Measurements from ENCODE around the gene ETFBKMT. TPM values are rescaled to one million over a fixed set of nuclear protein-coding genes. Genes with fewer than 3 reads are reported as not detected.

ETFBKMT gene
- total RNA-seq, 1 donor from 2014 or later = 1.5 TPM

- H3K36me3 ChIP-seq (ENCODE audit: control insufficient read depth, insufficient read depth, low read length) = no peaks in the 10 kb centered on the region
- no peak overlapping the region for H3K4me3 ChIP-seq (ENCODE audit: low read depth, low read length)
- no peak for TF ChIP-seq CTCF (IDR thresholded peaks at IDR 0.05; ENCODE audit: insufficient read depth, low read length, poor library complexity, severe bottlenecking)
- no peaks in the 10 kb centered on the region for H3K27me3 ChIP-seq (ENCODE audit: control insufficient read depth, insufficient read depth, low read length)
- no peak for DNase-seq (ENCODE audit: low read depth)
These were observed 26.0 kb upstream of the ETFBKMT start for GRCh38 chr12:31633464-31633863.

- Histone ChIP-seq H3K27me3 (ENCODE audit: control insufficient read depth, insufficient read depth, low read length) (no peaks in the 10 kb centered on the region), H3K36me3 (ENCODE audit: control insufficient read depth, insufficient read depth, low read length) (no peaks in the 10 kb centered on the region), H3K4me3 (ENCODE audit: low read depth, low read length) (no peak overlapping the region)
- DNase-seq (ENCODE audit: low read depth) = no peak
- TF ChIP-seq CTCF (IDR thresholded peaks at IDR 0.05; ENCODE audit: insufficient read depth, low read length, poor library complexity, severe bottlenecking) = no peak
These were observed 24.9 kb upstream of the ETFBKMT start for GRCh38 chr12:31634620-31635019.

GRCh38 chr12:31641509-31642090 lies 17.9 kb upstream of the ETFBKMT start:
- no peaks in the 10 kb centered on the region for H3K36me3 ChIP-seq (ENCODE audit: control insufficient read depth, insufficient read depth, low read length)
- no peaks in the 10 kb centered on the region for H3K27me3 ChIP-seq (ENCODE audit: control insufficient read depth, insufficient read depth, low read length)
- no peak for DNase-seq (ENCODE audit: low read depth)
- no peak overlapping the region for H3K4me3 ChIP-seq (ENCODE audit: low read depth, low read length)
- TF ChIP-seq CTCF (IDR thresholded peaks at IDR 0.05; ENCODE audit: insufficient read depth, low read length, poor library complexity, severe bottlenecking) = no peak

- DNase-seq (ENCODE audit: low read depth) = no peak
- TF ChIP-seq CTCF (IDR thresholded peaks at IDR 0.05; ENCODE audit: insufficient read depth, low read length, poor library complexity, severe bottlenecking) = no peak
- no peak overlapping the region for H3K4me3 ChIP-seq (ENCODE audit: low read depth, low read length)
- H3K27me3 ChIP-seq (ENCODE audit: control insufficient read depth, insufficient read depth, low read length) = no peaks in the 10 kb centered on the region
- H3K36me3 ChIP-seq (ENCODE audit: control insufficient read depth, insufficient read depth, low read length) = no peaks in the 10 kb centered on the region
These were observed 15.0 kb upstream of the ETFBKMT start for GRCh38 chr12:31644536-31644935.

GRCh38 chr12:31645924-31646323 lies 13.6 kb upstream of the ETFBKMT start:
- no peaks in the 10 kb centered on the region for H3K36me3 ChIP-seq (ENCODE audit: control insufficient read depth, insufficient read depth, low read length)

More at GRCh38 chr12:31645924-31646323, 13.6 kb upstream of the ETFBKMT start:
- DNase-seq (ENCODE audit: low read depth) = no peak
- no peak overlapping the region for H3K4me3 ChIP-seq (ENCODE audit: low read depth, low read length)
- TF ChIP-seq CTCF (IDR thresholded peaks at IDR 0.05; ENCODE audit: insufficient read depth, low read length, poor library complexity, severe bottlenecking) = no peak
- no peaks in the 10 kb centered on the region for H3K27me3 ChIP-seq (ENCODE audit: control insufficient read depth, insufficient read depth, low read length)
